ENCODE data around the gene IFNAR1. TPM values are rescaled to one million over a fixed set of nuclear protein-coding genes. Genes with fewer than 3 reads are reported as not detected.

Gene IFNAR1
- total RNA-seq, 1 donor from 2014 or later = 8.2 TPM

- Histone ChIP-seq H3K27me3 (ENCODE audit: control insufficient read depth, insufficient read depth, low read length) (no peaks in the 10 kb centered on the region), H3K4me3 (ENCODE audit: low read depth, low read length) (no peak overlapping the region), H3K36me3 (ENCODE audit: control insufficient read depth, insufficient read depth, low read length) (no peaks in the 10 kb centered on the region)
- DNase-seq (ENCODE audit: low read depth) (no peak), FAIRE-seq (no peak)
- TF ChIP-seq CTCF (IDR thresholded peaks at IDR 0.05; ENCODE audit: insufficient read depth, low read length, severe bottlenecking) = peak; percentile 33
Measured at GRCh38 chr21:33386222-33386784, 61.5 kb downstream of the IFNAR1 start.

- no peak for DNase-seq (ENCODE audit: low read depth)
- Histone ChIP-seq H3K4me3 (ENCODE audit: low read depth, low read length) (no peak overlapping the region), H3K27me3 (ENCODE audit: control insufficient read depth, insufficient read depth, low read length) (no peaks in the 10 kb centered on the region), H3K36me3 (ENCODE audit: control insufficient read depth, insufficient read depth, low read length) (no peaks in the 10 kb centered on the region)
- TF ChIP-seq CTCF (IDR thresholded peaks at IDR 0.05; ENCODE audit: insufficient read depth, low read length, severe bottlenecking) = no peak
- FAIRE-seq = no peak
Measured at GRCh38 chr21:33387294-33387693, 62.5 kb downstream of the IFNAR1 start.

- DNase-seq (ENCODE audit: low read depth) (no peak), FAIRE-seq (no peak)
- no peak for TF ChIP-seq CTCF (IDR thresholded peaks at IDR 0.05; ENCODE audit: insufficient read depth, low read length, severe bottlenecking)
- Histone ChIP-seq H3K27me3 (ENCODE audit: control insufficient read depth, insufficient read depth, low read length) (no peaks in the 10 kb centered on the region), H3K36me3 (ENCODE audit: control insufficient read depth, insufficient read depth, low read length) (no peaks in the 10 kb centered on the region), H3K4me3 (ENCODE audit: low read depth, low read length) (no peak overlapping the region)
Measured at GRCh38 chr21:33388188-33388587, 63.4 kb downstream of the IFNAR1 start.

GRCh38 chr21:33390479-33390878, 65.7 kb downstream of the IFNAR1 start:
- no peak for FAIRE-seq
- peak; percentile 95 for DNase-seq (ENCODE audit: low read depth)
- no peak for TF ChIP-seq CTCF (IDR thresholded peaks at IDR 0.05; ENCODE audit: insufficient read depth, low read length, severe bottlenecking)
- H3K36me3 ChIP-seq (ENCODE audit: control insufficient read depth, insufficient read depth, low read length) = no peaks in the 10 kb centered on the region
- no peak overlapping the region for H3K4me3 ChIP-seq (ENCODE audit: low read depth, low read length)
- no peaks in the 10 kb centered on the region for H3K27me3 ChIP-seq (ENCODE audit: control insufficient read depth, insufficient read depth, low read length)

- DNase-seq (ENCODE audit: low read depth) = no peak
- H3K4me3 ChIP-seq (ENCODE audit: low read depth, low read length) = no peak overlapping the region
- no peaks in the 10 kb centered on the region for H3K27me3 ChIP-seq (ENCODE audit: control insufficient read depth, insufficient read depth, low read length)
- H3K36me3 ChIP-seq (ENCODE audit: control insufficient read depth, insufficient read depth, low read length) = no peaks in the 10 kb centered on the region
- FAIRE-seq = no peak
- no peak for TF ChIP-seq CTCF (IDR thresholded peaks at IDR 0.05; ENCODE audit: insufficient read depth, low read length, severe bottlenecking)
Measured at GRCh38 chr21:33391656-33392055, 66.9 kb downstream of the IFNAR1 start.

All from bronchial epithelial cell (primary cell).